ENCODE results near the gene DNAJC15.
"Not testable (repeated sequence)": the region's sequence is repeated elsewhere in the genome, so short reads cannot be mapped to it uniquely, and the experiment has no call there.

Gene DNAJC15

DNA sequence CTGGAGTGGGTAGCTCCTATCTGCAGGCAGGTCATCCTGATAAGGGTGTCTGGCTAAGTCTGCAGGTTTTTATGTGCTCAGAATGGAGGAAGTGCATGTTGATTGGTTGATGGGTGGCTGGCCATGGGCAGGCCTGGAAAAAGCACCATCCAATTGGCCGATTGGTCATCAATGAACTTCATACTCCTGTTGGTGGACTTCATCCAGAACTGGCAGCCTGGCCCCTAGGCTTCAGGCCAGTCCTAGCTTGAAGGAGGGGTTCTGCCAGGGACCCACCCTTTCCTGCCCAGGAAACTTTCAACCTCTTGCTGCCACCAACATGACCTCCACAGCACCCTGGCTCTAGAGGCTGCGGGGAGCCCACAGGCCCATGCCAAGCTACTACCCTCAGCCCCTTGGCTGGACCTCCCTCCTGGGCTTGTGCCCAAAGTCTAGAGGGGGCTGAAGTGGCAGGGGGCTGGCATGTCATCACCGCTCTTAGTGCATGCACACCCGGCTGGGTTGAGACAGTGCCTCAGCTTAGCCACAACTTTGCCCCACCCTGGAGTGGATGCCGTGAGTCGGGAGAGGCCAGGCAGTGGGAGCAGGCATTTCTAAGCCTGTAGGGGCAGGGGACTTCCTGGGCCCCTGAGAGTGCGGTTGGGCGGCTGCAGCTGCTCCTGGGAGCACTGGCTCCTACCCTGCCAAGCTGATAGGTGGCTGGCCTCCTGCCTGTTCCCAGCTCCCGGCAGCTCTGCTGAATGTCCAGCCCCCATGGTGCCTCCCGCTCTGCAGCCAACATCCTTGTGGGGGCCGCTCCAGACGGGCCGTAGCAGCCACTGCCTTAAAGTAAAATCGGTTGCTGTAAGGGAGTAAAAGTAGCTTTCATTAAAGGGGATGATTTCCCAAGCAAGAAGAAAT, 13.2 kb downstream of the DNAJC15 start:
- CTCF ChIA-PET: interaction anchor here (0.7 to 3.6 kb wide), 7 partner anchors 10 to 67 kb away, joined by 3 to 10 read pairs (median 3); no protein-coding TSS in a partner anchor
- no peak for DNase-seq (ENCODE audit: extremely low spot score)
- POLR2A ChIA-PET: no interaction called here
- no peak for TF ChIP-seq CTCF (IDR thresholded peaks at IDR 0.05; ENCODE audit: control extremely low read depth, extremely low read depth, low read depth, missing control alignments)

GRCh38 chr13:43039966-43040365, 16.6 kb downstream of the DNAJC15 start:
- POLR2A ChIA-PET: no interaction called here
- CTCF ChIA-PET: interaction anchor here (1.0 to 1.8 kb wide), 2 partner anchors 8 to 9 kb away, joined by 3 to 4 read pairs; no protein-coding TSS in a partner anchor
- no peak for TF ChIP-seq CTCF (IDR thresholded peaks at IDR 0.05; ENCODE audit: control extremely low read depth, extremely low read depth, low read depth, missing control alignments)
- no peak for DNase-seq (ENCODE audit: extremely low spot score)

GRCh38 chr13:43040581-43041368, 17.4 kb downstream of the DNAJC15 start:
- DNase-seq (ENCODE audit: extremely low spot score); POLR2A ChIA-PET: not testable (repeated sequence)
- CTCF ChIA-PET: interaction anchor here (1.0 to 2.0 kb wide), 2 partner anchors 9 to 10 kb away, joined by 3 to 8 read pairs; no protein-coding TSS in a partner anchor

DNA sequence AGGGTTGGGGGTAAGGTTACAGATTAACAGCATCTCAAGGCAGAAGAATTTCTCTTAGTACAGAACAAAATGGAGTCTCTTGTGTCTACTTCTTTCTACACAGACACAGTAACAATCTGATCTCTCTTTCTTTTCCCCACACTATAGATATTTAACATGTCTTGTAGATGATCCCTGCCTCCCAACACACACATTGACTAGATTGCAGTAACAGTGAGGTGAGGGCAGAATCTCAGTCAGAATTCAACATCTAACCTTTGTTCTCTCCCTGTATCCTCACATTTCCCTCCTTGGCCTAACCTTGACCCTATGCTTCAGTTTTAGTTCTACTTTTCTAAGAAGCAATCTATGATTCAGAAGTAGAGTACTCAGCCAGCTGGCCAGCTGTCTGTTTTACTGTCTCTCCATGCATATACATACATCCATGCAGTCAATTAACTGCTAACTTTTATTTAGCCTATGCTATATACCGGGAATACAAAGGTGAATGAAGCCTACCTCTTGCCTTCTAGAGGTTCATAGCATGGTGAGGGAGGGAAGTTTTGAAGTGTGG, 18.1 kb downstream of the DNAJC15 start:
- CTCF ChIA-PET: interaction anchor here (1.2 to 2.0 kb wide), 3 partner anchors 10 to 43 kb away, joined by 4 to 8 read pairs (median 5); no protein-coding TSS in a partner anchor

DNA sequence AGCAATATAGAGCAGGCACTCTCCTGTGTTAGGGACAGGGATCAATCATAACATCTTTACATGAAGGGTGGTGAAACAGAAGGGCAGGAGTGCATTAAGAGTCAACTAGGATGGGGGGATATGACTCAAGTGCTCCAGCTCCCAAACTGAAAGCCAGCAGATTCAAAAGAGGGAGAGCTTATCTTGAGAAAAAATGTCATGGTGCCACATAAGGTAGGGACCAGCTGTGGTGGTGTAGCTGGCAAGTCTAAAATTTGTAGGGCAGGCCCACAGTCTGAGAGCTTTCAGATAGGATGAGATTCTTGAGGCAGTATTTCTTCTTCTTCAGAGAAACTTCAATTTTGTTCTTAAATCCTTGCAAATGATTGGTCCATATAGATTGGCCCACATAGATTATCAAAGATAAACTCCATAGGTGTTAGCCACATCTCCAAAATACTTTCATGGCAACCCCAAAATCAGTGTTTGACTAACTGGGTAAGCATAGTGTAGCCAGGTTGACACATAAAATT, 19.1 kb downstream of the DNAJC15 start:
- no peak for DNase-seq (ENCODE audit: extremely low spot score)
- POLR2A ChIA-PET: no interaction called here
- CTCF ChIA-PET: interaction anchor here (1.1 to 2.0 kb wide), 6 partner anchors 11 to 73 kb away, joined by 3 to 8 read pairs (median 4); no protein-coding TSS in a partner anchor
- no peak for TF ChIP-seq CTCF (IDR thresholded peaks at IDR 0.05; ENCODE audit: control extremely low read depth, extremely low read depth, low read depth, missing control alignments)

More for the DNA sequence above, 18.1 kb downstream of the DNAJC15 start:
- POLR2A ChIA-PET: no interaction called here
- no peak for TF ChIP-seq CTCF (IDR thresholded peaks at IDR 0.05; ENCODE audit: control extremely low read depth, extremely low read depth, low read depth, missing control alignments)
- DNase-seq (ENCODE audit: extremely low spot score): no peak

DNA sequence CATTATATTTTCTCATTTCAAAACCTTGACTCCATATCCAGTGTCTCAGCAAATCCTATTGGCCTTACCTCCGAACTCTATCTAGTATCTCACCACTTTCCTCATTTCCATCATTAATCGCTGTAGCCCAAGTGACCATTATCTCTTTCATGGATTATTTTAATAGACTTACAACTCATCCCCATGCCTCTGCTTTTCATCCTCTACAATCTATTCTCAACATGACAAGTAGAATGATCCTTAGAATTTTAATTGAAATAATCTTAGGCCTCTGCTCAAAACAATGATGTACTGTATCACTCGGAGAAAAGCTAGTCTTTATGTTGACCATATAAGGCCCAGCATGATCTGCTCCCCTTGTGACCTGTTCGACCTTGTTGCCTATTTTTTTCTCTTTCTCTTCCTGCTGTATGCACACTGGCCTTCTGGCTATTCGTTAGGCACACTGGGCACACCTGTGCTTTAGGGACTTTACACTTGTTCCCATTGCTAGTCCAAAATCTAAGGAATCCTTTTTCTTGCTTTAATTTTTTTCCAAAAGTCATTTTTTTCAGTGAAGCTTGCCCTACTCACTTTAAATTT, 21.4 kb downstream of the DNAJC15 start:
- ChIA-PET CTCF (interaction anchor here (0.8 to 1.4 kb wide), 4 partner anchors 14 to 40 kb away, joined by 3 to 4 read pairs (median 3); no protein-coding TSS in a partner anchor), POLR2A (no interaction called here)
- TF ChIP-seq CTCF (IDR thresholded peaks at IDR 0.05; ENCODE audit: control extremely low read depth, extremely low read depth, low read depth, missing control alignments): no peak
- no peak for DNase-seq (ENCODE audit: extremely low spot score)

GRCh38 chr13:43045302-43045773, 22.0 kb downstream of the DNAJC15 start:
- CTCF ChIA-PET: interaction anchor here (0.8 to 1.4 kb wide), 4 partner anchors 14 to 40 kb away, joined by 3 to 4 read pairs (median 3); no protein-coding TSS in a partner anchor
- POLR2A ChIA-PET; DNase-seq (ENCODE audit: extremely low spot score): not testable (repeated sequence)

Measured in GM10248 (cell line).